Testis (tissue), 2 donors: Measurements from ENCODE around the gene WNK2.

Source experiments
- CTCF ChIP-seq, 3 experiments: fragments of 450-650 bp in 2 of 3; fragments of 200-600 bp in 1 of 3; sonication (generic) in 1 of 3; IDR thresholded peaks; one replicate each; pipeline ENCODE4 v1.5.1; 2016 to 2019; ENCODE audit warnings: antibody characterized with exemption in 3 of 3, mild to moderate bottlenecking in 2 of 3, moderate library complexity in 1 of 3
- POLR2A ChIP-seq: fragments of 450-650 bp; IDR thresholded peaks from one replicate; pipeline ENCODE4 v1.6.1; 2017; ENCODE audit warnings: antibody characterized with exemption, mild to moderate bottlenecking, moderate library complexity

GRCh38 chr9:93170571-93170970 is 13.4 kb upstream of the WNK2 start:
- TF ChIP-seq CTCF (IDR thresholded peaks at IDR 0.05): no peak
- TF ChIP-seq POLR2A: no peak
